Measurements from ENCODE around the gene CCNQ.

GRCh38 chrX:153625271-153626024 lies 26.5 kb upstream of the CCNQ start:
- TF ChIP-seq, protein P1, sequence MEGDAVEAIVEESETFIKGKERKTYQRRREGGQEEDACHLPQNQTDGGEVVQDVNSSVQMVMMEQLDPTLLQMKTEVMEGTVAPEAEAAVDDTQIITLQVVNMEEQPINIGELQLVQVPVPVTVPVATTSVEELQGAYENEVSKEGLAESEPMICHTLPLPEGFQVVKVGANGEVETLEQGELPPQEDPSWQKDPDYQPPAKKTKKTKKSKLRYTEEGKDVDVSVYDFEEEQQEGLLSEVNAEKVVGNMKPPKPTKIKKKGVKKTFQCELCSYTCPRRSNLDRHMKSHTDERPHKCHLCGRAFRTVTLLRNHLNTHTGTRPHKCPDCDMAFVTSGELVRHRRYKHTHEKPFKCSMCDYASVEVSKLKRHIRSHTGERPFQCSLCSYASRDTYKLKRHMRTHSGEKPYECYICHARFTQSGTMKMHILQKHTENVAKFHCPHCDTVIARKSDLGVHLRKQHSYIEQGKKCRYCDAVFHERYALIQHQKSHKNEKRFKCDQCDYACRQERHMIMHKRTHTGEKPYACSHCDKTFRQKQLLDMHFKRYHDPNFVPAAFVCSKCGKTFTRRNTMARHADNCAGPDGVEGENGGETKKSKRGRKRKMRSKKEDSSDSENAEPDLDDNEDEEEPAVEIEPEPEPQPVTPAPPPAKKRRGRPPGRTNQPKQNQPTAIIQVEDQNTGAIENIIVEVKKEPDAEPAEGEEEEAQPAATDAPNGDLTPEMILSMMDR (IDR thresholded peaks at IDR 0.05; ENCODE audit: extremely low read depth in 1 of 2, insufficient read depth in 1 of 2, low read depth in 1 of 2, low read length in 2 of 2) = no peak
- TF ChIP-seq EZH2 (IDR thresholded peaks at IDR 0.05; ENCODE audit: borderline replicate concordance, low read depth, low read length, severe bottlenecking) (no peak), JUN (IDR thresholded peaks at IDR 0.05; ENCODE audit: borderline replicate concordance, insufficient read depth, insufficient read length, low read depth) (no peak), POLR2A (IDR thresholded peaks at IDR 0.05; ENCODE audit: low read depth, low read length) (no peak)
